AG04449 (cell line): Measurements from ENCODE around the gene BEST2.
"Not testable (repeated sequence)": the region's sequence is repeated elsewhere in the genome, so short reads cannot be mapped to it uniquely, and the experiment has no call there.

Source experiments
- CTCF ChIA-PET: fragments of 350-600 bp; formaldehyde crosslinking; extraction: SDS; loops from one replicate; lab custom pipeline; 2021; ENCODE audit warnings: antibody characterized with exemption; lab: Yijun Ruan, JAX
- POLR2A ChIA-PET: fragments of 400-600, 350-600 bp; formaldehyde crosslinking; extraction: SDS; loops from one replicate; lab custom pipeline; 2020; ENCODE audit warnings: antibody characterized with exemption, inconsistent platforms; lab: Yijun Ruan, JAX
- DNase-seq: peaks from one replicate; pipeline ENCODE4 v3.0.0-alpha.2; 2010; ENCODE audit warnings: low read depth, low spot score
- H3K4me3 ChIP-seq: 2 replicates; pipeline ENCODE4 v1.5.1; 2011; ENCODE audit warnings: low read depth, mild to moderate bottlenecking, control low read depth, low read length
- CTCF ChIP-seq: IDR thresholded peaks from one replicate; pipeline ENCODE4 v1.5.1; 2011; ENCODE audit warnings: mild to moderate bottlenecking, moderate library complexity, low read length, control low read depth, inconsistent platforms; ENCODE audit not compliant: insufficient read depth; ENCODE audit errors: missing control alignments

Gene BEST2

GRCh38 chr19:12711187-12711586 lies 40.4 kb upstream of the BEST2 start:
- ChIA-PET CTCF (interaction anchor here (1.1 to 7.2 kb wide), 5 partner anchors 11 to 135 kb away, joined by 3 to 46 read pairs (median 11); partner anchors contain the start of gene FBXW9), POLR2A (no interaction called here)
- TF ChIP-seq CTCF = no peak
- H3K4me3 ChIP-seq = no peak overlapping the region
- DNase-seq = no peak

DNA sequence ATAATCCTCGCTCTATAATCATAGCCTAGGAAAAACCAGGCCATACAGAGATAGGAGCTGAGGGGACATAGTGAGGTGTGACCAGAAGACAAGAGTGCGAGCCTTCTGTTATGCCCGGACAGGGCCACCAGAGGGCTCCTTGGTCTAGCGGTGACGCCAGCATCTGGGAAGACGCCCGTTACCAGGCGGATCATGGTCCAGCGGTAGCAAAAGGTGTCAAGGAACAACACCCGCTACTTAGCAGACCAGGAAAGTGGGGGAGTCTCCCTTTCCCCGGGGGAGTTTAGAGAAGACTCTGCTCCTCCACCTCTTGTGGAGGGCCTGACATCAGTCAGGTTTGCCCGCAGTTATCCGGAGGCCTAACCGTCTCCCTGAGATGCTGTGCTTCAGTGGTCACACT lies 39.5 kb upstream of the BEST2 start:
- H3K4me3 ChIP-seq, DNase-seq: not testable (repeated sequence)
- POLR2A ChIA-PET = interaction anchor here (1.1 kb wide), 1 partner anchor 25 kb away, joined by 3 read pairs; the partner anchor contains the start of gene GET3
- CTCF ChIA-PET = interaction anchor here (0.6 to 7.2 kb wide), 5 partner anchors 10 to 135 kb away, joined by 3 to 46 read pairs (median 11); partner anchors contain the start of genes FBXW9 and TNPO2

DNA sequence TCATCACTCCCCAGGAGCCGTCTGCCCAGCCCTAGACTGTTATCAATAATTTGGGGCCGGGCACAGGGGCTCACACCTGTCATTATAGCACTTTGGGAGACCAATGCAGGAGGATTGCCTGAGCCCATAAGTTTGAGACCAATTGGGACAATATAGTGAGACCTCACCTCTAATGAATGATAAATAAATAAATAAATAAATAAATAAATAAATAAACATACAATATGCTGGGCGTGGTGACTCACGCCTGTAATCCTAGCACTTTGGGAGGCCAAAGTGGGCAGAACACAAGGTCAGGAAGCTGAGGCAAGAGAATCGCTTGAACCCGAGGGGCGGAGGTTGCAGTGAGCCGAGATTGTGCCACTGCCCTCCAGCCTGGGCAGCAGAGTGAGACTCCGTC lies 38.3 kb upstream of the BEST2 start:
- ChIA-PET CTCF (interaction anchor here (0.7 to 7.2 kb wide), 10 partner anchors 8 to 133 kb away, joined by 3 to 46 read pairs (median 8); partner anchors contain the start of genes FBXW9 and TNPO2), POLR2A (interaction anchor here (1.1 kb wide), 1 partner anchor 24 kb away, joined by 3 read pairs; the partner anchor contains the start of gene GET3)
- not testable (repeated sequence) for DNase-seq, H3K4me3 ChIP-seq

GRCh38 chr19:12715102-12715501 lies 36.5 kb upstream of the BEST2 start:
- DNase-seq = no peak
- CTCF ChIA-PET = interaction anchor here (0.8 to 7.2 kb wide), 6 partner anchors 8 to 131 kb away, joined by 3 to 46 read pairs (median 8); partner anchors contain the start of gene TNPO2
- no peak for TF ChIP-seq CTCF
- POLR2A ChIA-PET = no interaction called here
- no peak overlapping the region for H3K4me3 ChIP-seq

DNA sequence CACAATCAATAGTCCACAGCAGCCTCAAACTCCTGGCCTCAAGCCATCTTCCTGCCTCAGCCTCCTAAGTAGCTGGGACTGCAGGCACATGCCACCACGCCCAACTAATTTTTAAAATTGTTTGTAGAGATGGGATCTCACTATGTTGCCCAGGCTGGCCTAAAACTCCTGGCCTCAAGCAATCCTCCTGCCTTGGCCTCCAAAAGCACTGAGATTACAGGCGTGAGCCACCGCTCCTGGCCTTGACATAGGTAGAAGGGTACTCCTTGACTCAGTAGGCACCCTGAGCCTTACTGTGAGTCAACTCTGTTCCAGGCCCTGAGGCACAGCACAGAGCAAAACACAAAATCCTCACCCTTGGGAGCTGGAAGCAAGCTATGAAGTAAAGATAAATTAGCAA lies 35.7 kb upstream of the BEST2 start:
- POLR2A ChIA-PET = no interaction called here
- CTCF ChIA-PET = interaction anchor here (0.6 to 7.2 kb wide), 7 partner anchors 10 to 731 kb away, joined by 3 to 46 read pairs (median 4); no protein-coding TSS in a partner anchor
- H3K4me3 ChIP-seq = no peak overlapping the region
- DNase-seq = no peak
- no peak for TF ChIP-seq CTCF

DNA sequence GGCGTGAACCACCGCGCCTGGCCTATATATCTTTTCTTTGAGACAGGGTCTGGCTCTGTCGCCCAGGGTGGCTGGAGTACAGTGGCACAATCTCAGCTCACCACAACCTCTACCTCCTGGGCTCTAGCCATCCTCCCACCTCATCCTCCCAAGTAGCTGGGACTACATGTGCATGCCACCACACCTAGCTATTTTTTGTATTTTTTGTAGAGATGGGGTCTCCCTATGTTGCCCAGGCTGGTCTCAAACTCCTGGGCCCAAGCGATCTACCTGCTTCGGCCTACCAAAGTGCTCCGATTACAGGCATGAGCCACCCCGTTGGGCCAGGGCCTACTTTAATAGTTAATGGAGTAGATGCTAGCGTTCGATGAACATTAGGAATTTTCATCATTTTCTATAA lies 31.3 kb upstream of the BEST2 start:
- POLR2A ChIA-PET = interaction anchor here (0.6 to 5.4 kb wide), 3 partner anchors 14 to 72 kb away, joined by 4 to 33 read pairs (median 6); partner anchors contain the start of genes JUNB and TRIR

More for the DNA sequence above, 31.3 kb upstream of the BEST2 start:
- H3K4me3 ChIP-seq = peak overlapping the region; percentile 80
- no peak for TF ChIP-seq CTCF
- CTCF ChIA-PET = interaction anchor here (1.1 to 4.8 kb wide), 4 partner anchors 13 to 76 kb away, joined by 3 to 31 read pairs (median 6); partner anchors contain the start of gene TRIR
- no peak for DNase-seq
